ENCODE data around the gene RACGAP1. TPM values are rescaled to one million over a fixed set of nuclear protein-coding genes. Genes with fewer than 3 reads are reported as not detected.

RACGAP1 gene
- total RNA-seq, 1 experiment from 2014 or later = 147 TPM

Other genes with a start within 250 kb of the RACGAP1 start
- 17.3 TPM for gene NCKAP5L, start 197.1 kb downstream of the RACGAP1 start, total RNA-seq (2021; ENCODE audit: unreplicated experiment)
- gene BCDIN3D, start 182.4 kb downstream of the RACGAP1 start, total RNA-seq (2021; ENCODE audit: unreplicated experiment) = 4.8 TPM
- gene FAIM2, start 121.6 kb downstream of the RACGAP1 start, total RNA-seq (2021; ENCODE audit: unreplicated experiment) = 0.49 TPM
- 0.36 TPM for gene AQP2, start 74.8 kb downstream of the RACGAP1 start, total RNA-seq (2021; ENCODE audit: unreplicated experiment)
- gene AQP5, start 63.6 kb downstream of the RACGAP1 start, total RNA-seq (2021; ENCODE audit: unreplicated experiment) = 0.72 TPM
- 0.31 TPM for gene AQP6, start 52.5 kb downstream of the RACGAP1 start, total RNA-seq (2021; ENCODE audit: unreplicated experiment)
- gene ASIC1, start 32.1 kb upstream of the RACGAP1 start, total RNA-seq (2021; ENCODE audit: unreplicated experiment) = 13.5 TPM
- gene SMARCD1, start 59.8 kb upstream of the RACGAP1 start, total RNA-seq (2021; ENCODE audit: unreplicated experiment) = 84.9 TPM
- 0.28 TPM for gene GPD1, start 78.5 kb upstream of the RACGAP1 start, total RNA-seq (2021; ENCODE audit: unreplicated experiment)
- 74.5 TPM for gene COX14, start 86.7 kb upstream of the RACGAP1 start, total RNA-seq (2021; ENCODE audit: unreplicated experiment)
- gene CERS5, start 141.9 kb upstream of the RACGAP1 start, total RNA-seq (2021; ENCODE audit: unreplicated experiment) = 50.5 TPM